Measurements from ENCODE around the gene GNAL.
"Not testable (repeated sequence)": the region's sequence is repeated elsewhere in the genome, so short reads cannot be mapped to it uniquely, and the experiment has no call there.

The GNAL gene

DNA sequence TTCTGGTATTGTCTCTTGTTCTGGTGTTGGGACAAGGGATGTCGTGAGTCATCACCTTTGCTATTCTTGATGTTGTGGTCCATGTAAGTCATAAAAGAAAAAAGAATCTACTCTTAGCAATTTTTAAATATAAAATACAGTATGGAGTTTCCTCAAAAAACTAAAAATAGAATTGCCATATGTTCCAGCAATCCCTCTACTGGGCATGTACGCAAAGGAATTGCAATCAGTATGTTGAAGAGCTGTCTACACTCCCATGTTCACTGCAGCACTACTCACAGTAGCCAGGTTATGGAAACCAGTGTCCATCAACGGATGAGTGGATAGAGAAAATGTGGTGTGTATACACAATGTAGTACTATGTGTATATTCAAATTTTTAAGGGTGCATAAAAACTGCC, 10.9 kb upstream of the GNAL start:
- no peaks in the 10 kb centered on the region for H3K36me3 Mint-ChIP-seq (ENCODE audit: low read depth)
- no peaks in the 10 kb centered on the region for H3K4me1 Mint-ChIP-seq (ENCODE audit: low read depth)
- no peaks in the 10 kb centered on the region for H3K9me3 Mint-ChIP-seq
- H3K27ac Mint-ChIP-seq: no peak overlapping the region
- H3K27me3 Mint-ChIP-seq: peaks cover 44% of the 10 kb centered on the region
- H3K4me3 Mint-ChIP-seq: no peak overlapping the region

GRCh38 chr18:11689669-11690565, 853 bp downstream of the GNAL start:
- H3K9me3 Mint-ChIP-seq: peaks cover 7% of the 10 kb centered on the region
- no peaks in the 10 kb centered on the region for H3K36me3 Mint-ChIP-seq (ENCODE audit: low read depth)
- H3K4me1 Mint-ChIP-seq (ENCODE audit: low read depth): peaks cover 5% of the 10 kb centered on the region
- H3K4me3 Mint-ChIP-seq: peak overlapping the region; percentile 60
- H3K27me3 Mint-ChIP-seq: peaks cover 46% of the 10 kb centered on the region
- no peak overlapping the region for H3K27ac Mint-ChIP-seq

GRCh38 chr18:11690660-11691059, 1.6 kb downstream of the GNAL start:
- H3K36me3 Mint-ChIP-seq (ENCODE audit: low read depth); H3K4me3 Mint-ChIP-seq; H3K4me1 Mint-ChIP-seq (ENCODE audit: low read depth); H3K9me3 Mint-ChIP-seq; H3K27ac Mint-ChIP-seq: not testable (repeated sequence)
- H3K27me3 Mint-ChIP-seq: peaks cover 48% of the 10 kb centered on the region

DNA sequence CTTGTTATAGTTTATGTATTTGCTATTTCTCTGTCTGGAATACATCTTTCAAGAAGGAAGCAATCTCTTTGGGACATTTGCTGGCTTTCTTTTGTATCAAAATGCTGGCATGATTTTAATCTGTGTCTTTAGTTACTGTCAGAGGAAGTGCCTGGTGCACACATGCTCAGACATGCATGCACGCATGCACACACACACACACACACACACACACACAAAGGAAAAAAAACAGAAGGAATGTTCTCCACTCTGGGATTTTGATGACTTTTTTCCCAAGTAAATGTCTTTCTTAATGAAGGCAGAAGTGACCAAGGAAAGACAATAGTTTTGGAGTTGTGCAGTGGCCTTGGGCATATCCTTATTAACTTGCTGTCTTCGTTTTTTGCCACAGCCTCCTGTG, 6.7 kb downstream of the GNAL start:
- Mint-ChIP-seq H3K27me3 (peaks cover 25% of the 10 kb centered on the region), H3K36me3 (ENCODE audit: low read depth) (no peaks in the 10 kb centered on the region), H3K9me3 (no peaks in the 10 kb centered on the region), H3K4me1 (ENCODE audit: low read depth) (no peaks in the 10 kb centered on the region), H3K27ac (no peak overlapping the region), H3K4me3 (no peak overlapping the region)

DNA sequence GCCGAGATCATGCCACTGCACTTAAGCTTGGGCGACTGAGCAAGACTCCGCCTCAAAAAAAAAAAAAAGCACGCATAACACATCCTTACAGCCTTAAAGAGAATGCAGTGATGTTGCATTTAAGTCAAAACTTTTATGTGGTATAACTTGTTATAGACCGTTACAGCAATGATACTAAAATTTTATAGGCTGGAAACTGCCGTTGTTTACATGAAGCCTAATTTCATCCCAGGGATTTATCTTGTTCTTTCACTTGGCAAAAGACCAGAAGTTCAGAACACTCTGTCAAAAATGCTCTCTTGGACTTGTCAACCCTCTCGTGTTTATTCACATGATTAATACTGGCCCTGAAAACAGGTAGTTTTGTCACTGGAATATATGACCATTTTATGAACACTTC, 7.4 kb downstream of the GNAL start:
- no peak overlapping the region for H3K27ac Mint-ChIP-seq
- no peaks in the 10 kb centered on the region for H3K9me3 Mint-ChIP-seq
- no peak overlapping the region for H3K4me3 Mint-ChIP-seq
- peaks cover 25% of the 10 kb centered on the region for H3K27me3 Mint-ChIP-seq
- no peaks in the 10 kb centered on the region for H3K36me3 Mint-ChIP-seq (ENCODE audit: low read depth)
- no peaks in the 10 kb centered on the region for H3K4me1 Mint-ChIP-seq (ENCODE audit: low read depth)

- no peak overlapping the region for H3K27ac Mint-ChIP-seq
- H3K4me3 Mint-ChIP-seq: no peak overlapping the region
- H3K4me1 Mint-ChIP-seq (ENCODE audit: low read depth): no peaks in the 10 kb centered on the region
- H3K36me3 Mint-ChIP-seq (ENCODE audit: low read depth): no peaks in the 10 kb centered on the region
- no peaks in the 10 kb centered on the region for H3K9me3 Mint-ChIP-seq
- H3K27me3 Mint-ChIP-seq: peaks cover 10% of the 10 kb centered on the region
These were observed 11.8 kb downstream of the GNAL start for GRCh38 chr18:11700876-11701275.

DNA sequence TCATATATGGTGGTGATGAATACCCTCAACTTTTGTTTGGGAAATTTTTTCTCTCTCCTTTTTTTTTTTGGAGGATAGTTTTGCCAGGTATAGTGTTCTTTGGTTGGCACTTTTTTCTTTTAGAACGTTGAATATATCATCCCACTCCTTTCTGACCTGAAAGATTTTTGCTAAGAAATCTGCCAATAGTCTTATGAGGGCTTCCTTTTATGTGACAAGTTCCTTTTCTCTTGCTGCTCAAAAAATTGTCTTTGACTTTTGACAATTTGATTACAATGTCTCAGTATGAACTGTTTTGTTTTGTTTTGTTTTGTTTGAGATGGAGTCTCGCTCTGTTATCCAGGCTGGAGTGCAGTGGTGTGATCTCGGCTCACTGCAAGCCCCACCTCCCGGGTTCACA, 21.5 kb downstream of the GNAL start:
- H3K27ac Mint-ChIP-seq: no peak overlapping the region
- H3K27me3 Mint-ChIP-seq: peaks cover 46% of the 10 kb centered on the region
- H3K4me1 Mint-ChIP-seq (ENCODE audit: low read depth): no peaks in the 10 kb centered on the region
- no peak overlapping the region for H3K4me3 Mint-ChIP-seq
- H3K9me3 Mint-ChIP-seq: peaks cover 6% of the 10 kb centered on the region
- H3K36me3 Mint-ChIP-seq (ENCODE audit: low read depth): no peaks in the 10 kb centered on the region

GRCh38 chr18:11713756-11714155, 24.7 kb downstream of the GNAL start:
- no peaks in the 10 kb centered on the region for H3K36me3 Mint-ChIP-seq (ENCODE audit: low read depth)
- no peaks in the 10 kb centered on the region for H3K4me1 Mint-ChIP-seq (ENCODE audit: low read depth)
- peaks cover 49% of the 10 kb centered on the region for H3K27me3 Mint-ChIP-seq
- H3K9me3 Mint-ChIP-seq: peaks cover 6% of the 10 kb centered on the region
- no peak overlapping the region for H3K27ac Mint-ChIP-seq
- H3K4me3 Mint-ChIP-seq: no peak overlapping the region

GRCh38 chr18:11714244-11714918, 25.3 kb downstream of the GNAL start:
- Mint-ChIP-seq H3K36me3 (ENCODE audit: low read depth) (no peaks in the 10 kb centered on the region), H3K27me3 (peaks cover 49% of the 10 kb centered on the region), H3K4me3 (no peak overlapping the region), H3K4me1 (ENCODE audit: low read depth) (no peaks in the 10 kb centered on the region), H3K27ac (no peak overlapping the region), H3K9me3 (peaks cover 6% of the 10 kb centered on the region)

GRCh38 chr18:11716767-11717315, 27.8 kb downstream of the GNAL start:
- H3K9me3 Mint-ChIP-seq; H3K4me1 Mint-ChIP-seq (ENCODE audit: low read depth); H3K36me3 Mint-ChIP-seq (ENCODE audit: low read depth); H3K4me3 Mint-ChIP-seq; H3K27ac Mint-ChIP-seq: not testable (repeated sequence)
- H3K27me3 Mint-ChIP-seq: peaks cover 34% of the 10 kb centered on the region

DNA sequence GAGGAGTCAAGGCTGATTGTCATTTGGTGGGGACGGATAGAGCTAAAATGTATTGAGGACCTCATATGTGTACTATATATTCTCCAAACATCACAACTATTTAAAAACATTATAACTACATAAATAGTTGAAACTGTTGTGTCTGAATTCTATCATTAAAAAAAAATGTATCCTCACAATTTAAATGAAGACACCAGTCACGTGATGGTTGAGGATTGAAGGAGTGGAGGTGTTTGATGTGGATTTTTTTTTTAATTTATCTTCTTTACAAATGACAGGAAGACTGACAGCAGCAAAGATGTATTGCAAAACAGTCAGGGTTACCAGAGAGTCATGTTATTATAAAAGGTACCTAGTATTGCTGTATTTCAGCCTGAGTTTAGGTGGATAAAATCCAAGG, 30.0 kb downstream of the GNAL start:
- no peak overlapping the region for H3K27ac Mint-ChIP-seq
- no peaks in the 10 kb centered on the region for H3K36me3 Mint-ChIP-seq (ENCODE audit: low read depth)
- no peak overlapping the region for H3K4me3 Mint-ChIP-seq
- H3K27me3 Mint-ChIP-seq: peaks cover 15% of the 10 kb centered on the region
- H3K9me3 Mint-ChIP-seq: no peaks in the 10 kb centered on the region
- no peaks in the 10 kb centered on the region for H3K4me1 Mint-ChIP-seq (ENCODE audit: low read depth)

GRCh38 chr18:11719621-11720020, 30.6 kb downstream of the GNAL start:
- Mint-ChIP-seq H3K4me3 (no peak overlapping the region), H3K27ac (no peak overlapping the region), H3K27me3 (peaks cover 10% of the 10 kb centered on the region), H3K9me3 (no peaks in the 10 kb centered on the region), H3K36me3 (ENCODE audit: low read depth) (no peaks in the 10 kb centered on the region), H3K4me1 (ENCODE audit: low read depth) (no peaks in the 10 kb centered on the region)

DNA sequence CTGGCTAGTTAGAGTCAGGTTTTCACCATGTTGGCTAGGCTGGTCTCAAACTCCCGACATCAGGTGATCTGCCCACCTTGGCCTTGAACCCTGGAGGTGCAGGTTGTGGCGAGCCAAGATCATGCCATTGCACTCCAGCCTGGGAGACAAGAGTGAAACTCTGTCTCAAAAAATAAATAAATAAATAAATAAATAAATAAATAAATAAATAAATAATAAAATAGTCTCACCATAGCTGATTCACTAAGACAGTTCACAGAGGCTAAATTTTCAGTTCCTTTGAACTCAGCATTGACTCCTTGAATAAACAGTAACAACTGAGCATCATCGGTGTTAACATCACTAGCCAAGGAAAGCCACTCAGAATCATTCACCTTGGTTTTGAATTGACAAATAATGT, 32.7 kb downstream of the GNAL start:
- H3K27me3 Mint-ChIP-seq: peaks cover 9% of the 10 kb centered on the region
- no peak overlapping the region for H3K27ac Mint-ChIP-seq
- H3K4me3 Mint-ChIP-seq: no peak overlapping the region
- H3K4me1 Mint-ChIP-seq (ENCODE audit: low read depth): no peaks in the 10 kb centered on the region
- H3K36me3 Mint-ChIP-seq (ENCODE audit: low read depth): no peaks in the 10 kb centered on the region
- H3K9me3 Mint-ChIP-seq: no peaks in the 10 kb centered on the region

DNA sequence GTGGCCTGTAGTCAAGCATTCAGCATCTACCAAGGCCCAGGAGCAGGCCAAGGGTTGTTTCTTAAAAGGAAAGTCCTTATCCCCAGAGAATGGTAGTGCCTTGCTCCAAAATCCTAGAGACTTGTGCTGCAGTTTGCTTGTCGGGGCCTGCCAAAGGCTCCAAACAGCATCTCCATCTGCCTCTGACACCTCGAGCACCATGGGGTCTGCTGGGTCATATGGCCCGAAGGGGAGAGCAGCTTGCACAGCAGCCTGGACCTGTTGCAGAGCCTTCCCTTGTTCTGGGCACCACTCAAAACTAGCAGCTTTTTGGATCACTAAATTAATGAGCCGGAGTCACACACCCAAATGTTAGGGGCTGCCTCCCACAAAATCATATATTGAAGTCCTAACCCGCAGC, 35.7 kb downstream of the GNAL start:
- H3K4me1 Mint-ChIP-seq (ENCODE audit: low read depth): no peaks in the 10 kb centered on the region

GRCh38 chr18:11726556-11726955, 37.5 kb downstream of the GNAL start:
- no peak overlapping the region for H3K4me3 Mint-ChIP-seq
- no peak overlapping the region for H3K27ac Mint-ChIP-seq
- H3K4me1 Mint-ChIP-seq (ENCODE audit: low read depth): no peaks in the 10 kb centered on the region
- H3K9me3 Mint-ChIP-seq: no peaks in the 10 kb centered on the region
- H3K36me3 Mint-ChIP-seq (ENCODE audit: low read depth): no peaks in the 10 kb centered on the region
- H3K27me3 Mint-ChIP-seq: peaks cover 8% of the 10 kb centered on the region

More for the DNA sequence above, 35.7 kb downstream of the GNAL start:
- no peak overlapping the region for H3K27ac Mint-ChIP-seq
- no peaks in the 10 kb centered on the region for H3K36me3 Mint-ChIP-seq (ENCODE audit: low read depth)
- H3K4me3 Mint-ChIP-seq: no peak overlapping the region
- no peaks in the 10 kb centered on the region for H3K9me3 Mint-ChIP-seq
- H3K27me3 Mint-ChIP-seq: peaks cover 6% of the 10 kb centered on the region

All from stimulated activated naive CD8-positive, alpha-beta T cell treated with anti-CD3 and anti-CD28 coated beads, Interleukin-15, Interleukin-2, amounts not matched to agents 100 ng/mL and 50 ng/mL, for 24 hours (primary cell).